BJ (cell line): ENCODE data around the gene CKAP2L. TPM values are rescaled to one million over a fixed set of nuclear protein-coding genes. Genes with fewer than 3 reads are reported as not detected.
A peak's percentile ranks its signal among the peaks of the same experiment; 100 is the strongest.

Source experiments
- CTCF ChIA-PET: fragments of 350-600 bp; formaldehyde crosslinking; extraction: SDS; loops from one replicate; lab custom pipeline; 2021; ENCODE audit warnings: antibody characterized with exemption, inconsistent platforms; lab: Yijun Ruan, JAX
- POLR2A ChIA-PET: fragments of 300-600 bp; sonication (Branson Sonifier 250); formaldehyde crosslinking; extraction: SDS; loops from one replicate; lab custom pipeline; 2021; ENCODE audit warnings: antibody characterized with exemption; lab: Charles Lee
- DNase-seq: peaks from one replicate; pipeline ENCODE4 v3.0.0-alpha.2; 2011; ENCODE audit warnings: low read depth
- H3K27me3 ChIP-seq: 2 replicates; pipeline ENCODE4 v1.6.0; 2011; ENCODE audit warnings: low read length; ENCODE audit not compliant: control insufficient read depth, insufficient read depth
- H3K36me3 ChIP-seq: 2 replicates; pipeline ENCODE4 v1.5.1; 2011; ENCODE audit warnings: low read length; ENCODE audit not compliant: control insufficient read depth, insufficient read depth
- H3K4me3 ChIP-seq: 2 replicates; pipeline ENCODE4 v1.5.1; 2011; ENCODE audit warnings: low read depth, mild to moderate bottlenecking, control low read depth, low read length
- CTCF ChIP-seq: IDR thresholded peaks from 2 replicates; pipeline ENCODE4 v1.5.1; 2011; ENCODE audit warnings: low read depth, mild to moderate bottlenecking, control low read depth, inconsistent platforms, low read length, moderate library complexity; ENCODE audit not compliant: insufficient read depth
- polyA plus RNA-seq: library from polyadenylated mRNA; depleted of rRNA; stranded (reverse); fragments of >200 nt; gene quantifications from 2 replicates; pipeline ENCODE4 v1.2.3, GENCODE V29; 2011

Gene CKAP2L
- polyA plus RNA-seq, 1 experiment, result 3.3 TPM

GRCh38 chr2:112765251-112765650, 842 bp upstream of the CKAP2L start:
- H3K36me3 ChIP-seq, result no peaks in the 10 kb centered on the region
- ChIA-PET CTCF (interaction anchor here (0.7 to 1.4 kb wide), 3 partner anchors 38 to 177 kb away, joined by 3 read pairs; no protein-coding TSS in a partner anchor), POLR2A (no interaction called here)
- DNase-seq, result no peak
- no peaks in the 10 kb centered on the region for H3K27me3 ChIP-seq
- no peak for TF ChIP-seq CTCF
- H3K4me3 ChIP-seq, result peak overlapping the region; percentile 62

- H3K27me3 ChIP-seq, result no peaks in the 10 kb centered on the region
- no peak overlapping the region for H3K4me3 ChIP-seq
- TF ChIP-seq CTCF, result no peak
- DNase-seq, result no peak
- CTCF ChIA-PET, result interaction anchor here (1.6 to 4.4 kb wide), 3 partner anchors 13 to 179 kb away, joined by 4 to 25 read pairs (median 5); no protein-coding TSS in a partner anchor
- POLR2A ChIA-PET, result interaction anchor here (0.6 kb wide), 1 partner anchor 628 kb away, joined by 3 read pairs; no protein-coding TSS in a partner anchor
- no peaks in the 10 kb centered on the region for H3K36me3 ChIP-seq
Measured at GRCh38 chr2:112762276-112762675, 2.1 kb downstream of the CKAP2L start.

GRCh38 chr2:112760149-112760548, 4.3 kb downstream of the CKAP2L start:
- no peak for DNase-seq
- Histone ChIP-seq H3K36me3 (no peaks in the 10 kb centered on the region), H3K27me3 (no peaks in the 10 kb centered on the region), H3K4me3 (no peak overlapping the region)
- ChIA-PET POLR2A (no interaction called here), CTCF (interaction anchor here (1.7 to 4.4 kb wide), 2 partner anchors 11 to 181 kb away, joined by 8 to 25 read pairs; no protein-coding TSS in a partner anchor)
- TF ChIP-seq CTCF, result no peak

GRCh38 chr2:112758711-112759110, 5.7 kb downstream of the CKAP2L start:
- DNase-seq, result no peak
- ChIA-PET CTCF (interaction anchor here (1.1 to 1.7 kb wide), 2 partner anchors 183 kb away, joined by 4 to 8 read pairs; no protein-coding TSS in a partner anchor), POLR2A (no interaction called here)
- no peaks in the 10 kb centered on the region for H3K36me3 ChIP-seq
- no peak for TF ChIP-seq CTCF
- no peaks in the 10 kb centered on the region for H3K27me3 ChIP-seq
- H3K4me3 ChIP-seq, result no peak overlapping the region

- no peaks in the 10 kb centered on the region for H3K36me3 ChIP-seq
- no peak for DNase-seq
- TF ChIP-seq CTCF, result no peak
- ChIA-PET POLR2A (no interaction called here), CTCF (interaction anchor here (1.0 kb wide), 1 partner anchor 76 kb away, joined by 3 read pairs; no protein-coding TSS in a partner anchor)
- H3K27me3 ChIP-seq, result no peaks in the 10 kb centered on the region
- no peak overlapping the region for H3K4me3 ChIP-seq
Measured at GRCh38 chr2:112757265-112757664, 7.1 kb downstream of the CKAP2L start.
